ENCODE results near the gene SIGLEC1.

The SIGLEC1 gene

DNA sequence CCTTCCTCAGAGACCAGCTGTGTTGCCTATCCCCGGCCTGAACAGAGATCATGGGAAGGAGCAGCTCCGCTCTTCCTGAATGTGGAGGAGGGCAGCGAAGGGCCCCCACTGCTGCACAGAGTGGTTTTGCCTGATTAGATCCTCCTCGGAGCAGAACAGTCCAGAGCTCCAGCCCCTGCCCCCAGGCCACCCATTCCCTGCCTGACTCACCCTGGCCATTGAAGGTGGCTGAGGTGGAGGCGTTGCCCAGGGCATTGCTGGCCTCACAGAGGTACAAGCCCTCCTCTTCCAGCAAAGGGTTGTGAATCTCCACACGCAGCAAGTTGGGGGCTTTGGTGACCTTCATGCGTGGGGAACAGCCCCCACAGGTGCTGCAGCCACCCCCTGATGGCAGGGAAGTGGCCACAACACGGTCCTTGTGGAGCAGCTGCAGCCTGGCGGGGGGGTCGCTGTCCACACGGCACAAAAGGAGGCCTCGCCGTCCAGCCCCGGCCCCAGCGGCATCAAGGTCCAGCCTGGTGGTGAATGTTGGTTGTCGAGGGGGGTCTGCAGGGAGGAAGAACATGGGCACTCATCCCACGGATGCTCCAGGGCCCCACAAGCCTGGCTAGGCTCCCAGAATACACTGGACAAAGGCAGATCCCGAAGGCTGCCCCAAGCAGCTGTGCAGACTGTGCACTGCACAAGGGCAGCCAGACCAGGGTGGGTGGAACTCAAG, 14.7 kb downstream of the SIGLEC1 start:
- Histone ChIP-seq H3K4me1 (ENCODE audit: control insufficient read depth, insufficient read depth, low read length, unreplicated experiment) (no peaks in the 10 kb centered on the region), H3K4me3 (ENCODE audit: low read depth, low read length) (no peak overlapping the region), H2AFZ (ENCODE audit: low read length, unreplicated experiment) (no peak overlapping the region), H3K27ac (ENCODE audit: low read depth, low read length) (no peak overlapping the region), H3K27me3 (ENCODE audit: insufficient read depth, low read length) (0 out of 2 replicates have a peak, but pooled peaks cover 3% of the 10 kb centered on the region), H3K36me3 (ENCODE audit: insufficient read depth, low read length) (no peaks in the 10 kb centered on the region), H3K79me2 (ENCODE audit: control insufficient read depth, insufficient read depth, low read length, unreplicated experiment) (no peaks in the 10 kb centered on the region)

- no peaks in the 10 kb centered on the region for H3K79me2 ChIP-seq (ENCODE audit: control insufficient read depth, insufficient read depth, low read length, unreplicated experiment)
- H3K27ac ChIP-seq (ENCODE audit: low read depth, low read length), result no peak overlapping the region
Observed at GRCh38 chr20:3696745-3697587, 15.4 kb downstream of the SIGLEC1 start.

DNA sequence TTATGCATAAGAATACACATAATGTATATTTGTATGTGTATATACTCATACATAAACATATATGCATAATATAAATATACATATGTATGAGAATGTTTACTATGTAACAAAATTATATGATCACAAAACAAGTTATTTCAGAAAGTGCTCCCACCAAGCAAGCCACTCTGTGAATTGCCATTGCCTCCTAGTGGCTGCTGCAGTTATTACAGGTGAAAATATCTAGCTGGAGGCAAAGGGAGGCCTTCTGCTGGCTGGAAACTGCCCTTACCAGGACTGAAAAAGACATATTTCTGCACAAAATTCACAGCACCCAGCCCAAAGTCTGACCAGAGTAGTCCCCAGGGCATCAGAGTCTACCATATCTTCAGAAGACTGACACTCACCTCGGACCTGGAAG, 16.2 kb downstream of the SIGLEC1 start:
- Histone ChIP-seq H3K4me3 (ENCODE audit: low read depth, low read length) (no peak overlapping the region), H3K27ac (ENCODE audit: low read depth, low read length) (no peak overlapping the region), H3K79me2 (ENCODE audit: control insufficient read depth, insufficient read depth, low read length, unreplicated experiment) (no peaks in the 10 kb centered on the region), H2AFZ (ENCODE audit: low read length, unreplicated experiment) (no peak overlapping the region), H3K36me3 (ENCODE audit: insufficient read depth, low read length) (no peaks in the 10 kb centered on the region), H3K27me3 (ENCODE audit: insufficient read depth, low read length) (0 out of 2 replicates have a peak, but pooled peaks cover 3% of the 10 kb centered on the region), H3K4me1 (ENCODE audit: control insufficient read depth, insufficient read depth, low read length, unreplicated experiment) (no peaks in the 10 kb centered on the region)

More at GRCh38 chr20:3696745-3697587, 15.4 kb downstream of the SIGLEC1 start:
- Histone ChIP-seq H3K36me3 (ENCODE audit: insufficient read depth, low read length) (no peaks in the 10 kb centered on the region), H3K4me1 (ENCODE audit: control insufficient read depth, insufficient read depth, low read length, unreplicated experiment) (no peaks in the 10 kb centered on the region), H3K27me3 (ENCODE audit: insufficient read depth, low read length) (0 out of 2 replicates have a peak, but pooled peaks cover 3% of the 10 kb centered on the region), H2AFZ (ENCODE audit: low read length, unreplicated experiment) (no peak overlapping the region), H3K4me3 (ENCODE audit: low read depth, low read length) (no peak overlapping the region)

- no peak overlapping the region for H2AFZ ChIP-seq (ENCODE audit: low read length, unreplicated experiment)
- H3K36me3 ChIP-seq (ENCODE audit: insufficient read depth, low read length), result no peaks in the 10 kb centered on the region
- no peak overlapping the region for H3K4me3 ChIP-seq (ENCODE audit: low read depth, low read length)
- 0 out of 2 replicates have a peak, but pooled peaks cover 3% of the 10 kb centered on the region for H3K27me3 ChIP-seq (ENCODE audit: insufficient read depth, low read length)
- H3K79me2 ChIP-seq (ENCODE audit: control insufficient read depth, insufficient read depth, low read length, unreplicated experiment), result no peaks in the 10 kb centered on the region
- H3K27ac ChIP-seq (ENCODE audit: low read depth, low read length), result no peak overlapping the region
- H3K4me1 ChIP-seq (ENCODE audit: control insufficient read depth, insufficient read depth, low read length, unreplicated experiment), result no peaks in the 10 kb centered on the region
Observed at GRCh38 chr20:3694864-3695263, 17.5 kb downstream of the SIGLEC1 start.

GRCh38 chr20:3693376-3693775, 19.0 kb downstream of the SIGLEC1 start:
- H2AFZ ChIP-seq (ENCODE audit: low read length, unreplicated experiment), result no peak overlapping the region
- no peak overlapping the region for H3K4me3 ChIP-seq (ENCODE audit: low read depth, low read length)
- no peaks in the 10 kb centered on the region for H3K4me1 ChIP-seq (ENCODE audit: control insufficient read depth, insufficient read depth, low read length, unreplicated experiment)
- H3K36me3 ChIP-seq (ENCODE audit: insufficient read depth, low read length), result no peaks in the 10 kb centered on the region
- no peaks in the 10 kb centered on the region for H3K79me2 ChIP-seq (ENCODE audit: control insufficient read depth, insufficient read depth, low read length, unreplicated experiment)
- H3K27ac ChIP-seq (ENCODE audit: low read depth, low read length), result no peak overlapping the region
- 0 out of 2 replicates have a peak, but pooled peaks cover 2% of the 10 kb centered on the region for H3K27me3 ChIP-seq (ENCODE audit: insufficient read depth, low read length)

GRCh38 chr20:3692706-3693294, 19.6 kb downstream of the SIGLEC1 start:
- no peaks in the 10 kb centered on the region for H3K4me1 ChIP-seq (ENCODE audit: control insufficient read depth, insufficient read depth, low read length, unreplicated experiment)

GRCh38 chr20:3691897-3692296, 20.5 kb downstream of the SIGLEC1 start:
- Histone ChIP-seq H3K36me3 (ENCODE audit: insufficient read depth, low read length) (no peaks in the 10 kb centered on the region), H3K4me3 (ENCODE audit: low read depth, low read length) (no peak overlapping the region), H3K79me2 (ENCODE audit: control insufficient read depth, insufficient read depth, low read length, unreplicated experiment) (no peaks in the 10 kb centered on the region), H2AFZ (ENCODE audit: low read length, unreplicated experiment) (no peak overlapping the region), H3K27me3 (ENCODE audit: insufficient read depth, low read length) (no peaks in the 10 kb centered on the region), H3K27ac (ENCODE audit: low read depth, low read length) (no peak overlapping the region), H3K4me1 (ENCODE audit: control insufficient read depth, insufficient read depth, low read length, unreplicated experiment) (peaks cover 6% of the 10 kb centered on the region)

More at GRCh38 chr20:3692706-3693294, 19.6 kb downstream of the SIGLEC1 start:
- Histone ChIP-seq H3K79me2 (ENCODE audit: control insufficient read depth, insufficient read depth, low read length, unreplicated experiment) (no peaks in the 10 kb centered on the region), H3K4me3 (ENCODE audit: low read depth, low read length) (no peak overlapping the region), H2AFZ (ENCODE audit: low read length, unreplicated experiment) (no peak overlapping the region), H3K27me3 (ENCODE audit: insufficient read depth, low read length) (no peaks in the 10 kb centered on the region), H3K27ac (ENCODE audit: low read depth, low read length) (no peak overlapping the region), H3K36me3 (ENCODE audit: insufficient read depth, low read length) (no peaks in the 10 kb centered on the region)

DNA sequence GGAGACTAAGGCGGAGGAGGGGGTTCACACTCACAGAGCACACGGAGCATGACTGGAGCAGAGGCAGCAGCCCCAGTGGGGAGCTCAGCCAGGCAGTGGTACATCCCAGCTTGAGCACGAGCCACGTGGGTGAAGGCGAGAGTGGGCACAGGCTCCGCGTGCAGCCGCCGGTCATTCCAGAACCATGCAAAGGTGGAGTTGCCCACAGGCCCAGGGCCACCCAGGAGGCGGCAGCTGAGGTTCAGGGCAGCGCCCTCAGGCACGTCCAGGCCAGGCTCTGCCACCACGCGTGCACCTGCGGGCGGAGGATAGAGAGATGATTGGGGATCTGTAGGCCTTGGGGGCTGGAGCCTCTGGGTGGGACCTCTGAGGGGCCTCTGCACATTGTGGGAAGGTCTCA, 21.1 kb downstream of the SIGLEC1 start:
- Histone ChIP-seq H3K4me1 (ENCODE audit: control insufficient read depth, insufficient read depth, low read length, unreplicated experiment) (peaks cover 11% of the 10 kb centered on the region), H3K27me3 (ENCODE audit: insufficient read depth, low read length) (no peaks in the 10 kb centered on the region), H3K4me3 (ENCODE audit: low read depth, low read length) (no peak overlapping the region)

DNA sequence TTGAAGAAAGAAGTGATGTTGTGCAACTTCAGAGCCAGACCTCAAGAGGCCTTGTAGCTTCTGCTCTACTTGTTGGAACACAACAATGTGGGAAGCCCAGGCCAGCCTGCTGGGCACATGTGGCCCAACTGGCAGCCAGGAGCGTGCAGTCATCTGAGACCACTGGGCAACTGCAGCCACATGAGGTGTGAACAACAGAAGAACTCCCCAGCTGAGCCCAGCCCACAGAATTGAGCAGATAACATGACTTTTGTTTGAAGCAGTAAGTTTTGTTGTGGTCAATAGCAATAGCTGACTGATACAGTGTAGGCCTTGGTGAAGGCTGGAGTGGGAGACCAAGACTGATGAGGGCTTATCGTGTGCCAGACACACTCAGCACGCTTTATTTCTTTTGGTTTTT, 22.0 kb downstream of the SIGLEC1 start:
- peaks cover 11% of the 10 kb centered on the region for H3K4me1 ChIP-seq (ENCODE audit: control insufficient read depth, insufficient read depth, low read length, unreplicated experiment)
- no peaks in the 10 kb centered on the region for H3K36me3 ChIP-seq (ENCODE audit: insufficient read depth, low read length)
- no peaks in the 10 kb centered on the region for H3K79me2 ChIP-seq (ENCODE audit: control insufficient read depth, insufficient read depth, low read length, unreplicated experiment)

More for the DNA sequence above, 21.1 kb downstream of the SIGLEC1 start:
- no peak overlapping the region for H2AFZ ChIP-seq (ENCODE audit: low read length, unreplicated experiment)
- no peak overlapping the region for H3K27ac ChIP-seq (ENCODE audit: low read depth, low read length)
- no peaks in the 10 kb centered on the region for H3K36me3 ChIP-seq (ENCODE audit: insufficient read depth, low read length)
- H3K79me2 ChIP-seq (ENCODE audit: control insufficient read depth, insufficient read depth, low read length, unreplicated experiment), result no peaks in the 10 kb centered on the region

DNA sequence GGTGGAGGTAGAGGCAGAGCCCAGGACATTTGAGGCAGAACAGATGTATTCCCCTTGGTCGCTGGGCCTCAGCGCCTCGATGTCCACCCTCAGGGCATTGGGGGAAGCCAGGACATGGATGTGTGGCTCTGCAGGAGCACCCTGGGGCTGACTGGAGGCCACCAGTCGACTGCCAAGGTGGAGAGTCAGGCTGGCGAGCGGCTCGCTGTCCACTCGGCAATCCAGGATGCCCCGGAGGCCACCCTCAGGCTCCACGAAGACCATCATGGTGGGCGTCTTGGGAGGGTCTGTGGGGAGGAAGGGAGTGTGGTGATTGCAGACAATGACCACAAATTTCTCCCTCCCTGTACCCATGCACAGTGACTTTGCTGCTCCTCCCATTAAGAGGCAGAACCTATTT, 22.4 kb downstream of the SIGLEC1 start:
- no peak overlapping the region for H3K27ac ChIP-seq (ENCODE audit: low read depth, low read length)
- H2AFZ ChIP-seq (ENCODE audit: low read length, unreplicated experiment), result no peak overlapping the region
- H3K79me2 ChIP-seq (ENCODE audit: control insufficient read depth, insufficient read depth, low read length, unreplicated experiment), result no peaks in the 10 kb centered on the region
- H3K36me3 ChIP-seq (ENCODE audit: insufficient read depth, low read length), result no peaks in the 10 kb centered on the region
- peaks cover 11% of the 10 kb centered on the region for H3K4me1 ChIP-seq (ENCODE audit: control insufficient read depth, insufficient read depth, low read length, unreplicated experiment)
- no peaks in the 10 kb centered on the region for H3K27me3 ChIP-seq (ENCODE audit: insufficient read depth, low read length)
- no peak overlapping the region for H3K4me3 ChIP-seq (ENCODE audit: low read depth, low read length)

More for the DNA sequence above, 22.0 kb downstream of the SIGLEC1 start:
- H3K27ac ChIP-seq (ENCODE audit: low read depth, low read length), result no peak overlapping the region
- H3K4me3 ChIP-seq (ENCODE audit: low read depth, low read length), result no peak overlapping the region
- H2AFZ ChIP-seq (ENCODE audit: low read length, unreplicated experiment), result no peak overlapping the region
- no peaks in the 10 kb centered on the region for H3K27me3 ChIP-seq (ENCODE audit: insufficient read depth, low read length)

All from ACC112 (cell line).